Lower lobe of right lung (tissue), 2 donors: Measurements from ENCODE around the gene N4BP2L2. TPM values are rescaled to one million over a fixed set of nuclear protein-coding genes. Genes with fewer than 3 reads are reported as not detected.

Experiments
- ATAC-seq, 2 donors: fragments of 200-7000 bp; cut with Tn5 transposase; one replicate each; pipeline ENCODE4 v1.9.1; 2020 to 2022; ENCODE audit warnings: mild to moderate bottlenecking in 2 of 2, moderate library complexity in 2 of 2
- DNase-seq: peaks from one replicate; pipeline ENCODE4 v3.0.0-alpha.2; 2020
- H3K27ac ChIP-seq: fragments of 200-600 bp; one replicate; pipeline ENCODE4 v1.8.0; 2022
- H3K27me3 ChIP-seq: fragments of 200-600 bp; one replicate; pipeline ENCODE4 v1.8.0; 2022; ENCODE audit warnings: low read depth
- H3K36me3 ChIP-seq: fragments of 200-600 bp; one replicate; pipeline ENCODE4 v1.8.0; 2022; ENCODE audit warnings: mild to moderate bottlenecking
- H3K4me1 ChIP-seq: fragments of 200-600 bp; one replicate; pipeline ENCODE4 v1.8.0; 2022
- H3K4me3 ChIP-seq: fragments of 200-600 bp; one replicate; pipeline ENCODE4 v1.8.0; 2022; ENCODE audit warnings: mild to moderate bottlenecking
- H3K9me3 ChIP-seq: fragments of 200-600 bp; one replicate; pipeline ENCODE4 v1.8.0; 2022
- intact Hi-C: fragments of 100-400 bp; cut with DNase I; formaldehyde crosslinking; loops from one replicate; pipeline ENCODE4 v1.11.0; 2022
- total RNA-seq: library from RNA; stranded (reverse); fragmentation: NEBNext Ultra II Directional; extraction: Animal tissue kit (Norgen Biotek cat#: 25700); gene quantifications from one replicate; pipeline ENCODE4 v1.2.1, GENCODE V29; 2021
- TF ChIP-seq, protein P1 (sequence below): fragments of 200-600 bp; IDR thresholded peaks from one replicate; pipeline ENCODE4 v1.8.0; 2022; ENCODE audit warnings: antibody characterized with exemption, mild to moderate bottlenecking
- donor health status: DM: no; HTN: yes; CAD: no; lungs with severe emphysema.

N4BP2L2 gene
- total RNA-seq, 1 donor from 2014 or later: 192 TPM

DNA sequence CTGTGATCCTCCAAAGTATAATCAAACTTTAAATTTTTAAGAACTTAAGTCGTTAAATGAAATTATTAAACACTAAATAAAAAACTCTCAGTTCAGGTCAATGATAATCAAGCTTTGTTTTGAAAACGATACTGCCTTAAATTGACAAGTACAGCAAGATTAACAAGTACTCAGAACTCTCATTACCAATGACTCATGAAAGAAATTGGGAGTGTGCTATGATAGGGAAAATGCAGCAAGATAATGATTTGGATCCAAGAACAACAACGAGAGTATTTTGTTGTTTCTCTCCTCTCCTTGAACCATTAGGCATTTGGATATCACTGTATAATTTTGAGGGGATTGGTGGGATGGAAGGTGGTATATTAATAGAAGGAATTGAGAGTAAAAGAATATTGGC is 10.2 kb downstream of the N4BP2L2 start:
- Histone ChIP-seq H3K36me3 (peaks cover 25% of the 10 kb centered on the region), H3K4me1 (peaks cover 39% of the 10 kb centered on the region), H3K27me3 (no peaks in the 10 kb centered on the region), H3K4me3 (no peak overlapping the region), H3K27ac (no peak overlapping the region), H3K9me3 (no peaks in the 10 kb centered on the region)
- no peak for ATAC-seq
- DNase-seq: no peak
- TF ChIP-seq, protein P1, sequence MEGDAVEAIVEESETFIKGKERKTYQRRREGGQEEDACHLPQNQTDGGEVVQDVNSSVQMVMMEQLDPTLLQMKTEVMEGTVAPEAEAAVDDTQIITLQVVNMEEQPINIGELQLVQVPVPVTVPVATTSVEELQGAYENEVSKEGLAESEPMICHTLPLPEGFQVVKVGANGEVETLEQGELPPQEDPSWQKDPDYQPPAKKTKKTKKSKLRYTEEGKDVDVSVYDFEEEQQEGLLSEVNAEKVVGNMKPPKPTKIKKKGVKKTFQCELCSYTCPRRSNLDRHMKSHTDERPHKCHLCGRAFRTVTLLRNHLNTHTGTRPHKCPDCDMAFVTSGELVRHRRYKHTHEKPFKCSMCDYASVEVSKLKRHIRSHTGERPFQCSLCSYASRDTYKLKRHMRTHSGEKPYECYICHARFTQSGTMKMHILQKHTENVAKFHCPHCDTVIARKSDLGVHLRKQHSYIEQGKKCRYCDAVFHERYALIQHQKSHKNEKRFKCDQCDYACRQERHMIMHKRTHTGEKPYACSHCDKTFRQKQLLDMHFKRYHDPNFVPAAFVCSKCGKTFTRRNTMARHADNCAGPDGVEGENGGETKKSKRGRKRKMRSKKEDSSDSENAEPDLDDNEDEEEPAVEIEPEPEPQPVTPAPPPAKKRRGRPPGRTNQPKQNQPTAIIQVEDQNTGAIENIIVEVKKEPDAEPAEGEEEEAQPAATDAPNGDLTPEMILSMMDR: no peak
- intact Hi-C loops: no loop called here

DNA sequence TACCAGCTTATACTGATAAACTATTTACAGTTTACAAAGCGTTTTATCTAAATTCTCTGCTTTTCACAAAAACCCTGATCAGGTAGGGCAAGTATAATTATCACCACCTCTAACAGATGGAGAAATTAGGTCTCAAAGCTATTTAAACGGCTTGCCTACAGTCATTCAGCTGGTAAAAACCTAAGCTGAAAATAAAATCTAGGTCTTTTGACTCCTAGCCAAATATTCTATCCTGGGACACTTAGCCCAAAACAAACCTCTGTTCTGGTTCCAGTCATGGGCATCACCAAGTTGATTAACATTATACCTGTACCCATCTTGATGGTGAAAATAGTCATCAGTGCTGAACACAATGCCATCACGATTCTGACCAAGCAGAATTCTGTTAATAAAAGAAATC is 11.4 kb downstream of the N4BP2L2 start:
- TF ChIP-seq, protein P1: no peak
- H3K9me3 ChIP-seq: no peaks in the 10 kb centered on the region
- H3K27me3 ChIP-seq: no peaks in the 10 kb centered on the region
- H3K4me1 ChIP-seq: peaks cover 29% of the 10 kb centered on the region
- intact Hi-C loops: no loop called here
- DNase-seq (no peak), ATAC-seq (no peak)
- H3K4me3 ChIP-seq: no peak overlapping the region
- peaks cover 34% of the 10 kb centered on the region for H3K36me3 ChIP-seq
- no peak overlapping the region for H3K27ac ChIP-seq

DNA sequence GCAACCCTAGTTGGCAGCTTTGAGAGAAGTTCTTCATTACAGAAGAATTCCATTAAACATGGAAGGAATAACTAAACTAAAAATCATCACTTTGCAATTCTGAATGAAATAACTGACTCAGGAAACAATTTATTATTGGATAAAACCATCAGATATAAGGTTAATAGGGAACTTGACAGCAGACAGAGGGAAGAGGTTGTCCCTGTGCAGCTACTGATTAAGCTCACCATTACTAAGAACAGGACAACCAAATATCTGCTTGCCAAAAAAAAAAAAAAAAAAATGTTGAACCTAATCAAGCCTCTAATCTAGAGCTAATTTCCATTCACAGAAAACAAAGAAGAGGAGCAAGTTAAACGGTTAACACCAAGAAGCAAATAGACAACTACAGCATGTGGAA is 12.8 kb downstream of the N4BP2L2 start:
- peaks cover 48% of the 10 kb centered on the region for H3K36me3 ChIP-seq
- intact Hi-C loops: no loop called here
- DNase-seq (no peak), ATAC-seq (no peak)
- no peak overlapping the region for H3K4me3 ChIP-seq
- H3K9me3 ChIP-seq: no peaks in the 10 kb centered on the region
- no peaks in the 10 kb centered on the region for H3K27me3 ChIP-seq
- H3K27ac ChIP-seq: no peak overlapping the region
- peaks cover 15% of the 10 kb centered on the region for H3K4me1 ChIP-seq
- TF ChIP-seq, protein P1: no peak

DNA sequence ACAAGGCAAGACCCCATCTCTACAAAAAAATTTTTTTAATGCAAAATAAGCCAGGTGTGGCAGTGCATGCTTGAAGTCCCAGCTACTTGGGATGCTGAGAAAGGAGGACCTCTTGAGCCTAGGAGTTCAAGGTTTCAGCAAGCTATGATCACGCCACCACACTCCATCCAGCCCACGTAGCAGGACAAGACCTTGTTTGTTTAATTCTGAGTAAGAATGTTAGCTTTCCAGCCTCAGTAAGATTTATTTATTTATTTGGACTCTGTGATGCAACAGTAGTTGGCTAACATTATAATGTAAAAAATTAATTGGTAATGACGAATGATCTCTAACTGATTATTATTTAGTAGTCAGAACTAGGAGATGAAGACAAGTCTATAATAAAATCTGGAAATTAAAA is 23.3 kb downstream of the N4BP2L2 start:
- no peak overlapping the region for H3K27ac ChIP-seq
- H3K4me1 ChIP-seq: no peaks in the 10 kb centered on the region
- H3K4me3 ChIP-seq: no peak overlapping the region
- intact Hi-C loops: no loop called here
- no peak for ATAC-seq
- TF ChIP-seq, protein P1: no peak
- no peaks in the 10 kb centered on the region for H3K9me3 ChIP-seq
- H3K27me3 ChIP-seq: no peaks in the 10 kb centered on the region
- H3K36me3 ChIP-seq: peaks cover 79% of the 10 kb centered on the region
- no peak for DNase-seq

DNA sequence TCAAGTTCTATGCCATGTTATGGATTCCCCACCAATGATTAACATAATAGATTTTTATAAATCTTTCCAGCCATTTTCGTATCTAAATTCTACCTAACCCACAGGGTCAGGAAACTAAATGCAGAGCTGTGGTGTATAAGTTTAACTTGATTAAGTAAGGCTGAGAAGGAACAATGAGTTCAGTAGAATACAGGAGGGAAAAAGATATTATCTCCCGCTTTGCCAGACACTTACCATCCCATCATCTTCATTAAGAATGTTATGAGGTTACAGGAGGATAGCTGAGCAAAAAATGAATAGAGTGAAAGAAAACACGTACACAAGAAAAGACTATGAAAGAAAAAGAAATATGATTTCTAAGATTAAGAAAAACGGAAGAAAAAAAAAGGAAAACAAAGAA is 27.1 kb downstream of the N4BP2L2 start:
- intact Hi-C loops: no loop called here
- Histone ChIP-seq H3K4me3 (no peak overlapping the region), H3K27ac (no peak overlapping the region), H3K36me3 (peaks cover 66% of the 10 kb centered on the region), H3K9me3 (no peaks in the 10 kb centered on the region), H3K27me3 (no peaks in the 10 kb centered on the region), H3K4me1 (no peaks in the 10 kb centered on the region)
- no peak for ATAC-seq
- no peak for DNase-seq
- TF ChIP-seq, protein P1: no peak

DNA sequence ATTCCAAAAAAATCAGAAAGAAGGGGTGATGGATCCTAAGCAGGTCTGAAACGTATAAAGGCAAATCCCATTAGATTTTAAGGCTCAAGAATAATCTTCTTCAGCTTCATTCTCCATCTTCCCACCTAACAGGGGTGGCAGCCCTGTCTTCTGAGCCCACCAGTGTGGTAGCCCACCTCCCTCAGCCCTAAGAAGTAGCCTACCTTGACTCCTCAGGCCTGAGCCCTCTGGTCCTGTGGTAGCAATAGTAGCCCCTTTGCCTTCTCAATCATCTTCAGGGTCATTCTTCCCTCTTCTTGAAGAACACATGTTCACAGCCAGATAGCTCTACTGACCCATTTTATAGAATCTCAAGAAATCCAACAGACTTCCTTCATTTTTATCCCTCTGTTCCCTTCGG is 33.7 kb downstream of the N4BP2L2 start:
- ATAC-seq (no peak), DNase-seq (no peak)
- Histone ChIP-seq H3K27me3 (no peaks in the 10 kb centered on the region), H3K4me3 (no peak overlapping the region), H3K36me3 (peaks cover 29% of the 10 kb centered on the region), H3K9me3 (no peaks in the 10 kb centered on the region), H3K4me1 (no peaks in the 10 kb centered on the region), H3K27ac (no peak overlapping the region)
- intact Hi-C loops: no loop called here
- TF ChIP-seq, protein P1: no peak
